Central memory CD8-positive, alpha-beta T cell (primary cell): Measurements from ENCODE around the gene EXOC1.
"Not testable (repeated sequence)": the region's sequence is repeated elsewhere in the genome, so short reads cannot be mapped to it uniquely, and the experiment has no call there.

ENCODE experiments used
- ATAC-seq: fragments of 150-1000 bp; cut with Tn5 transposase; replicated peaks from 2 replicates; pipeline ENCODE4 v1.10.0; 2022; ENCODE audit warnings: mild to moderate bottlenecking, moderate FRiP score, moderate number of reproducible peaks; ENCODE audit not compliant: poor library complexity, severe bottlenecking; ENCODE audit errors: extremely low read depth
- DNase-seq, 2 donors: peaks; one replicate each; pipeline ENCODE4 v3.0.0; 2021; ENCODE audit warnings: low spot score in 2 of 2
- H3K27ac Mint-ChIP-seq: one replicate; pipeline ENCODE4 v1.8.0; 2022; ENCODE audit warnings: low read depth, mild to moderate bottlenecking, moderate library complexity, mixed read lengths
- H3K27me3 Mint-ChIP-seq: one replicate; pipeline ENCODE4 v1.8.0; 2022; ENCODE audit warnings: mixed read lengths
- H3K36me3 Mint-ChIP-seq: one replicate; pipeline ENCODE4 v1.8.0; 2022; ENCODE audit warnings: mild to moderate bottlenecking, moderate library complexity, mixed read lengths; ENCODE audit not compliant: insufficient read depth
- H3K4me1 Mint-ChIP-seq: one replicate; pipeline ENCODE4 v1.8.0; 2022; ENCODE audit warnings: mixed read lengths
- H3K4me3 Mint-ChIP-seq: one replicate; pipeline ENCODE4 v1.8.0; 2022; ENCODE audit warnings: mild to moderate bottlenecking, moderate library complexity, mixed read lengths
- H3K9me3 Mint-ChIP-seq: one replicate; pipeline ENCODE4 v1.8.0; 2022; ENCODE audit warnings: mixed read lengths

Gene EXOC1

GRCh38 chr4:55926610-55927009, 73.2 kb downstream of the EXOC1 start:
- H3K27me3 Mint-ChIP-seq = no peaks in the 10 kb centered on the region
- no peaks in the 10 kb centered on the region for H3K36me3 Mint-ChIP-seq
- no peak overlapping the region for H3K27ac Mint-ChIP-seq
- H3K9me3 Mint-ChIP-seq = no peaks in the 10 kb centered on the region
- ATAC-seq (no peak), DNase-seq (no peak)
- no peak overlapping the region for H3K4me3 Mint-ChIP-seq
- H3K4me1 Mint-ChIP-seq = no peaks in the 10 kb centered on the region

GRCh38 chr4:55927803-55928437, 74.5 kb downstream of the EXOC1 start:
- no peak for DNase-seq
- Mint-ChIP-seq H3K27me3 (no peaks in the 10 kb centered on the region), H3K9me3 (no peaks in the 10 kb centered on the region), H3K4me3 (no peak overlapping the region), H3K27ac (no peak overlapping the region), H3K4me1 (no peaks in the 10 kb centered on the region), H3K36me3 (no peaks in the 10 kb centered on the region)
- ATAC-seq = no peak

GRCh38 chr4:55928846-55929245, 75.4 kb downstream of the EXOC1 start:
- Mint-ChIP-seq H3K4me3 (no peak overlapping the region), H3K9me3 (no peaks in the 10 kb centered on the region), H3K36me3 (no peaks in the 10 kb centered on the region), H3K27me3 (no peaks in the 10 kb centered on the region), H3K4me1 (no peaks in the 10 kb centered on the region), H3K27ac (no peak overlapping the region)
- ATAC-seq = no peak
- DNase-seq = no peak

- H3K9me3 Mint-ChIP-seq = no peaks in the 10 kb centered on the region
- DNase-seq = no peak
- no peak overlapping the region for H3K4me3 Mint-ChIP-seq
- H3K27me3 Mint-ChIP-seq = no peaks in the 10 kb centered on the region
- no peak overlapping the region for H3K27ac Mint-ChIP-seq
- no peak for ATAC-seq
- H3K36me3 Mint-ChIP-seq = no peaks in the 10 kb centered on the region
- no peaks in the 10 kb centered on the region for H3K4me1 Mint-ChIP-seq
Observed at GRCh38 chr4:55931043-55931442, 77.6 kb downstream of the EXOC1 start.

GRCh38 chr4:55931833-55932232, 78.4 kb downstream of the EXOC1 start:
- no peaks in the 10 kb centered on the region for H3K36me3 Mint-ChIP-seq
- ATAC-seq (no peak), DNase-seq (no peak)
- H3K27me3 Mint-ChIP-seq = peaks cover 7% of the 10 kb centered on the region
- no peak overlapping the region for H3K27ac Mint-ChIP-seq
- no peaks in the 10 kb centered on the region for H3K9me3 Mint-ChIP-seq
- H3K4me1 Mint-ChIP-seq = no peaks in the 10 kb centered on the region
- no peak overlapping the region for H3K4me3 Mint-ChIP-seq

GRCh38 chr4:55932511-55932910, 79.1 kb downstream of the EXOC1 start:
- no peak overlapping the region for H3K4me3 Mint-ChIP-seq
- peaks cover 14% of the 10 kb centered on the region for H3K27me3 Mint-ChIP-seq
- no peak overlapping the region for H3K27ac Mint-ChIP-seq
- H3K36me3 Mint-ChIP-seq = no peaks in the 10 kb centered on the region
- H3K4me1 Mint-ChIP-seq = no peaks in the 10 kb centered on the region
- ATAC-seq (no peak), DNase-seq (no peak)
- no peaks in the 10 kb centered on the region for H3K9me3 Mint-ChIP-seq

GRCh38 chr4:55933611-55934010, 80.2 kb downstream of the EXOC1 start:
- Mint-ChIP-seq H3K9me3 (peaks cover 3% of the 10 kb centered on the region), H3K27me3 (peaks cover 21% of the 10 kb centered on the region), H3K4me3 (no peak overlapping the region), H3K4me1 (no peaks in the 10 kb centered on the region), H3K36me3 (no peaks in the 10 kb centered on the region), H3K27ac (no peak overlapping the region)
- ATAC-seq = no peak
- no peak for DNase-seq

GRCh38 chr4:55935907-55936306, 82.5 kb downstream of the EXOC1 start:
- H3K4me1 Mint-ChIP-seq, H3K27ac Mint-ChIP-seq, H3K36me3 Mint-ChIP-seq, H3K4me3 Mint-ChIP-seq, H3K9me3 Mint-ChIP-seq, ATAC-seq, DNase-seq: not testable (repeated sequence)
- peaks cover 35% of the 10 kb centered on the region for H3K27me3 Mint-ChIP-seq

GRCh38 chr4:55938481-55938880, 85.0 kb downstream of the EXOC1 start:
- H3K4me1 Mint-ChIP-seq = no peaks in the 10 kb centered on the region
- no peak overlapping the region for H3K4me3 Mint-ChIP-seq
- no peak for ATAC-seq
- peaks cover 35% of the 10 kb centered on the region for H3K27me3 Mint-ChIP-seq
- H3K9me3 Mint-ChIP-seq = peaks cover 3% of the 10 kb centered on the region
- no peak overlapping the region for H3K27ac Mint-ChIP-seq
- no peak for DNase-seq
- H3K36me3 Mint-ChIP-seq = no peaks in the 10 kb centered on the region

GRCh38 chr4:55939421-55939820, 86.0 kb downstream of the EXOC1 start:
- ATAC-seq = no peak
- Mint-ChIP-seq H3K9me3 (peaks cover 3% of the 10 kb centered on the region), H3K27ac (no peak overlapping the region)

GRCh38 chr4:55941881-55942396, 88.5 kb downstream of the EXOC1 start:
- ATAC-seq = no peak
- H3K27me3 Mint-ChIP-seq = peaks cover 39% of the 10 kb centered on the region
- peaks cover 3% of the 10 kb centered on the region for H3K9me3 Mint-ChIP-seq
- H3K36me3 Mint-ChIP-seq = no peaks in the 10 kb centered on the region
- no peak for DNase-seq
- H3K4me1 Mint-ChIP-seq = no peaks in the 10 kb centered on the region
- no peak overlapping the region for H3K4me3 Mint-ChIP-seq
- no peak overlapping the region for H3K27ac Mint-ChIP-seq

More at GRCh38 chr4:55939421-55939820, 86.0 kb downstream of the EXOC1 start:
- Mint-ChIP-seq H3K36me3 (no peaks in the 10 kb centered on the region), H3K4me1 (no peaks in the 10 kb centered on the region), H3K4me3 (no peak overlapping the region), H3K27me3 (peaks cover 42% of the 10 kb centered on the region)
- DNase-seq = no peak

GRCh38 chr4:55947254-55947882, 93.9 kb downstream of the EXOC1 start:
- Mint-ChIP-seq H3K27ac (peak overlapping the region; percentile 93), H3K4me3 (peak overlapping the region; percentile 85), H3K9me3 (no peaks in the 10 kb centered on the region), H3K27me3 (peaks cover 12% of the 10 kb centered on the region), H3K4me1 (peaks cover 30% of the 10 kb centered on the region), H3K36me3 (peaks cover 22% of the 10 kb centered on the region)
- ATAC-seq (no peak), DNase-seq (no peak)
